Liver (tissue), 2 donors: ENCODE data around the gene RBCK1.

Experiments
- TF ChIP-seq, protein P1 (sequence below): IDR thresholded peaks from 2 replicates; pipeline ENCODE4 v1.6.1; 2016; ENCODE audit warnings: antibody characterized with exemption
- TF ChIP-seq, protein P2 (sequence below): fragments of 150-350 bp; IDR thresholded peaks from 2 replicates; pipeline ENCODE4 v1.5.1; 2017; ENCODE audit warnings: improper control_type of control experiment, low read depth, low read length; ENCODE audit not compliant: missing input control
- donor health status: healthy.

DNA sequence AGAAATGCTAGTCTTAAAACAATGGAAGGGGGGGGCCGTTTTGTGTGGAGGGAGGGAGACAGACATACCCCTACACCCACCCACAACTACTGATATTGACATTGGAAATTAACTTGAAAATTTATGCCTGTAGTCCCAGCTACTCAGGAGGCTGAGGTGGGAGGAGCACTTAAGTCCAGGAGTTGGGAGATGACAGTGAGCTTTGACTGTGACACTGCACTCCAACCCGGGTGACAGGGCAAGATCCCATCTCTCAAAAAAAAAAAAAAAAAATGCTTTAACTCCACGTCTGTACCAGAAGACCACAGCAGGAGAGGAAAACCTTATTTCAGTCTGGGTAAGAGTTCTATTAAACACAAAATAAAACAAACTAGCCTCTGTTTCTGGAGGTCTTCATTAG is 52.1 kb downstream of the RBCK1 start:
- TF ChIP-seq, protein P1, sequence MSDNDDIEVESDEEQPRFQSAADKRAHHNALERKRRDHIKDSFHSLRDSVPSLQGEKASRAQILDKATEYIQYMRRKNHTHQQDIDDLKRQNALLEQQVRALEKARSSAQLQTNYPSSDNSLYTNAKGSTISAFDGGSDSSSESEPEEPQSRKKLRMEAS, result no peak
- TF ChIP-seq, protein P2, sequence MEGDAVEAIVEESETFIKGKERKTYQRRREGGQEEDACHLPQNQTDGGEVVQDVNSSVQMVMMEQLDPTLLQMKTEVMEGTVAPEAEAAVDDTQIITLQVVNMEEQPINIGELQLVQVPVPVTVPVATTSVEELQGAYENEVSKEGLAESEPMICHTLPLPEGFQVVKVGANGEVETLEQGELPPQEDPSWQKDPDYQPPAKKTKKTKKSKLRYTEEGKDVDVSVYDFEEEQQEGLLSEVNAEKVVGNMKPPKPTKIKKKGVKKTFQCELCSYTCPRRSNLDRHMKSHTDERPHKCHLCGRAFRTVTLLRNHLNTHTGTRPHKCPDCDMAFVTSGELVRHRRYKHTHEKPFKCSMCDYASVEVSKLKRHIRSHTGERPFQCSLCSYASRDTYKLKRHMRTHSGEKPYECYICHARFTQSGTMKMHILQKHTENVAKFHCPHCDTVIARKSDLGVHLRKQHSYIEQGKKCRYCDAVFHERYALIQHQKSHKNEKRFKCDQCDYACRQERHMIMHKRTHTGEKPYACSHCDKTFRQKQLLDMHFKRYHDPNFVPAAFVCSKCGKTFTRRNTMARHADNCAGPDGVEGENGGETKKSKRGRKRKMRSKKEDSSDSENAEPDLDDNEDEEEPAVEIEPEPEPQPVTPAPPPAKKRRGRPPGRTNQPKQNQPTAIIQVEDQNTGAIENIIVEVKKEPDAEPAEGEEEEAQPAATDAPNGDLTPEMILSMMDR, result no peak
